GM12892 (cell line): ENCODE measurements around the gene COG7.

Source experiments
- POLR2A ChIP-seq: IDR thresholded peaks from 2 replicates; pipeline ENCODE4 v1.6.1; 2011; ENCODE audit warnings: low read depth, low read length, control low read depth
- POLR2AphosphoS5 ChIP-seq: IDR thresholded peaks from 2 replicates; pipeline ENCODE4 v1.6.1; 2011; ENCODE audit warnings: low read depth, low read length, control low read depth
- TAF1 ChIP-seq: IDR thresholded peaks from 2 replicates; pipeline ENCODE4 v1.6.1; 2011; ENCODE audit warnings: low read depth, mild to moderate bottlenecking, control low read depth, low read length, borderline replicate concordance

GRCh38 chr16:23365602-23366240 is 87.3 kb downstream of the COG7 start:
- TF ChIP-seq TAF1 (no peak), POLR2A (no peak), POLR2AphosphoS5 (no peak)
